ENCODE data around the gene MBNL1. TPM values are rescaled to one million over a fixed set of nuclear protein-coding genes. Genes with fewer than 3 reads are reported as not detected.

The MBNL1 gene
- total RNA-seq, 1 experiment from 2014 or later, result 139 TPM

GRCh38 chr3:152400887-152401286 lies 132.2 kb downstream of the MBNL1 start:
- no peak for DNase-seq (ENCODE audit: unreplicated experiment)
- Mint-ChIP-seq H3K27me3 (ENCODE audit: insufficient read depth, unreplicated experiment) (no peaks in the 10 kb centered on the region), H3K36me3 (ENCODE audit: insufficient read depth, unreplicated experiment) (peaks cover 7% of the 10 kb centered on the region), H3K27ac (ENCODE audit: low read depth, unreplicated experiment) (peak overlapping the region; percentile 35), H3K4me3 (ENCODE audit: unreplicated experiment) (no peak overlapping the region), H3K4me1 (ENCODE audit: insufficient read depth, unreplicated experiment) (peaks cover 48% of the 10 kb centered on the region), H3K9me3 (ENCODE audit: unreplicated experiment) (no peaks in the 10 kb centered on the region)
- ChIA-PET POLR2A (interaction anchor here (0.6 to 3.4 kb wide), 7 partner anchors 10 to 132 kb away, joined by 3 to 12 read pairs (median 4); partner anchors contain the start of gene MBNL1), CTCF (interaction anchor here (0.6 to 1.7 kb wide), 2 partner anchors 43 to 321 kb away, joined by 3 to 5 read pairs; no protein-coding TSS in a partner anchor)
- BruUV-seq (replicated peaks), result no TSS peak
- no peak for TF ChIP-seq CTCF (IDR thresholded peaks at IDR 0.05; ENCODE audit: unreplicated experiment)
- intact Hi-C loops (cut with micrococcal nuclease), result loop anchor here (10.0 kb wide), 1 partner anchor 126 kb away; no protein-coding TSS in a partner anchor

GRCh38 chr3:152402695-152403451 lies 134.1 kb downstream of the MBNL1 start:
- Mint-ChIP-seq H3K4me3 (ENCODE audit: unreplicated experiment) (no peak overlapping the region), H3K27me3 (ENCODE audit: insufficient read depth, unreplicated experiment) (no peaks in the 10 kb centered on the region), H3K27ac (ENCODE audit: low read depth, unreplicated experiment) (peak overlapping the region; percentile 77), H3K9me3 (ENCODE audit: unreplicated experiment) (no peaks in the 10 kb centered on the region), H3K4me1 (ENCODE audit: insufficient read depth, unreplicated experiment) (peaks cover 46% of the 10 kb centered on the region), H3K36me3 (ENCODE audit: insufficient read depth, unreplicated experiment) (peaks cover 7% of the 10 kb centered on the region)
- TF ChIP-seq CTCF (IDR thresholded peaks at IDR 0.05; ENCODE audit: unreplicated experiment), result no peak
- ChIA-PET CTCF (interaction anchor here (1.7 kb wide), 1 partner anchor 41 kb away, joined by 5 read pairs; no protein-coding TSS in a partner anchor), POLR2A (interaction anchor here (0.9 to 3.4 kb wide), 7 partner anchors 11 to 134 kb away, joined by 3 to 9 read pairs (median 4); partner anchors contain the start of gene MBNL1)
- intact Hi-C loops (cut with micrococcal nuclease), result loop anchor here (10.0 kb wide), 1 partner anchor 128 kb away; no protein-coding TSS in a partner anchor
- DNase-seq (ENCODE audit: unreplicated experiment), result no peak
- no TSS peak for BruUV-seq (replicated peaks)

- Mint-ChIP-seq H3K4me1 (ENCODE audit: insufficient read depth, unreplicated experiment) (peaks cover 44% of the 10 kb centered on the region), H3K36me3 (ENCODE audit: insufficient read depth, unreplicated experiment) (peaks cover 7% of the 10 kb centered on the region), H3K4me3 (ENCODE audit: unreplicated experiment) (peak overlapping the region; percentile 1), H3K27me3 (ENCODE audit: insufficient read depth, unreplicated experiment) (no peaks in the 10 kb centered on the region), H3K9me3 (ENCODE audit: unreplicated experiment) (no peaks in the 10 kb centered on the region), H3K27ac (ENCODE audit: low read depth, unreplicated experiment) (peak overlapping the region; percentile 77)
- no peak for TF ChIP-seq CTCF (IDR thresholded peaks at IDR 0.05; ENCODE audit: unreplicated experiment)
- peak; percentile 76 for DNase-seq (ENCODE audit: unreplicated experiment)
- ChIA-PET POLR2A (interaction anchor here (0.6 to 3.4 kb wide), 6 partner anchors 14 to 228 kb away, joined by 3 to 9 read pairs (median 4); partner anchors contain the start of gene MBNL1), CTCF (no interaction called here)
- BruUV-seq (replicated peaks), result no TSS peak
- intact Hi-C loops (cut with micrococcal nuclease), result loop anchor here (10.0 kb wide), 1 partner anchor 129 kb away; no protein-coding TSS in a partner anchor
Observed at GRCh38 chr3:152403632-152404066, 134.9 kb downstream of the MBNL1 start.

- no peak overlapping the region for H3K27ac Mint-ChIP-seq (ENCODE audit: low read depth, unreplicated experiment)
- no peak for DNase-seq (ENCODE audit: unreplicated experiment)
- H3K4me1 Mint-ChIP-seq (ENCODE audit: insufficient read depth, unreplicated experiment), result peaks cover 31% of the 10 kb centered on the region
- POLR2A ChIA-PET, result interaction anchor here (1.2 to 2.2 kb wide), 2 partner anchors 13 to 17 kb away, joined by 4 to 7 read pairs; no protein-coding TSS in a partner anchor
- BruUV-seq (replicated peaks), result no TSS peak
- H3K36me3 Mint-ChIP-seq (ENCODE audit: insufficient read depth, unreplicated experiment), result no peaks in the 10 kb centered on the region
- H3K9me3 Mint-ChIP-seq (ENCODE audit: unreplicated experiment), result no peaks in the 10 kb centered on the region
- CTCF ChIA-PET, result no interaction called here
- H3K27me3 Mint-ChIP-seq (ENCODE audit: insufficient read depth, unreplicated experiment), result no peaks in the 10 kb centered on the region
- TF ChIP-seq CTCF (IDR thresholded peaks at IDR 0.05; ENCODE audit: unreplicated experiment), result no peak
- no peak overlapping the region for H3K4me3 Mint-ChIP-seq (ENCODE audit: unreplicated experiment)
- intact Hi-C loops (cut with micrococcal nuclease), result loop anchor here (10.0 kb wide), 1 partner anchor 130 kb away; no protein-coding TSS in a partner anchor
Observed at GRCh38 chr3:152404976-152405375, 136.2 kb downstream of the MBNL1 start.

All from MCF 10A (cell line).